Fibroblast of mammary gland (primary cell): ENCODE results near the gene BLTP3A.
A peak's percentile ranks its signal among the peaks of the same experiment; 100 is the strongest.
"Not testable (repeated sequence)": the region's sequence is repeated elsewhere in the genome, so short reads cannot be mapped to it uniquely, and the experiment has no call there.

Experiments
- DNase-seq: peaks from one replicate; pipeline ENCODE4 v3.0.0-alpha.2; 2010; ENCODE audit warnings: low read depth
- H3K4me3 ChIP-seq: 2 replicates; pipeline ENCODE4 v1.5.1; 2011; ENCODE audit warnings: low read depth, mild to moderate bottlenecking, low read length, moderate library complexity; ENCODE audit not compliant: control insufficient read depth
- CTCF ChIP-seq: conservative IDR thresholded peaks from 2 replicates; pipeline ENCODE4 v1.5.1; 2011; ENCODE audit warnings: low read depth, low read length, inconsistent platforms; ENCODE audit not compliant: control insufficient read depth, insufficient read depth

BLTP3A gene

GRCh38 chr6:34817446-34817845, 25.6 kb downstream of the BLTP3A start:
- DNase-seq = no peak
- TF ChIP-seq CTCF = no peak
- H3K4me3 ChIP-seq = no peak overlapping the region

- not testable (repeated sequence) for DNase-seq, H3K4me3 ChIP-seq
Measured at GRCh38 chr6:34818872-34819570, 27.1 kb downstream of the BLTP3A start.

- no peak overlapping the region for H3K4me3 ChIP-seq
- no peak for TF ChIP-seq CTCF
- DNase-seq = no peak
Measured at GRCh38 chr6:34819571-34820480, 27.9 kb downstream of the BLTP3A start.

- TF ChIP-seq CTCF = no peak
- DNase-seq = no peak
- no peak overlapping the region for H3K4me3 ChIP-seq
Measured at GRCh38 chr6:34829137-34829536, 37.3 kb downstream of the BLTP3A start.

- H3K4me3 ChIP-seq = no peak overlapping the region
- no peak for TF ChIP-seq CTCF
- DNase-seq = no peak
Measured at GRCh38 chr6:34832942-34833341, 41.1 kb downstream of the BLTP3A start.

- no peak for TF ChIP-seq CTCF
- H3K4me3 ChIP-seq = no peak overlapping the region
- DNase-seq = peak; percentile 63
Measured at GRCh38 chr6:34834789-34835518, 43.1 kb downstream of the BLTP3A start.

- DNase-seq = no peak
- TF ChIP-seq CTCF = no peak
- H3K4me3 ChIP-seq = no peak overlapping the region
Measured at GRCh38 chr6:34836008-34836407, 44.1 kb downstream of the BLTP3A start.
